GM21825 (cell line): ENCODE results near the gene SETD1B.

Experiments used
- ATAC-seq: cut with Tn5 transposase; IDR thresholded peaks from one replicate; pipeline ENCODE4 v1.9.1; 2021; ENCODE audit warnings: mild to moderate bottlenecking, moderate library complexity; ENCODE audit not compliant: unreplicated experiment

The SETD1B gene

DNA sequence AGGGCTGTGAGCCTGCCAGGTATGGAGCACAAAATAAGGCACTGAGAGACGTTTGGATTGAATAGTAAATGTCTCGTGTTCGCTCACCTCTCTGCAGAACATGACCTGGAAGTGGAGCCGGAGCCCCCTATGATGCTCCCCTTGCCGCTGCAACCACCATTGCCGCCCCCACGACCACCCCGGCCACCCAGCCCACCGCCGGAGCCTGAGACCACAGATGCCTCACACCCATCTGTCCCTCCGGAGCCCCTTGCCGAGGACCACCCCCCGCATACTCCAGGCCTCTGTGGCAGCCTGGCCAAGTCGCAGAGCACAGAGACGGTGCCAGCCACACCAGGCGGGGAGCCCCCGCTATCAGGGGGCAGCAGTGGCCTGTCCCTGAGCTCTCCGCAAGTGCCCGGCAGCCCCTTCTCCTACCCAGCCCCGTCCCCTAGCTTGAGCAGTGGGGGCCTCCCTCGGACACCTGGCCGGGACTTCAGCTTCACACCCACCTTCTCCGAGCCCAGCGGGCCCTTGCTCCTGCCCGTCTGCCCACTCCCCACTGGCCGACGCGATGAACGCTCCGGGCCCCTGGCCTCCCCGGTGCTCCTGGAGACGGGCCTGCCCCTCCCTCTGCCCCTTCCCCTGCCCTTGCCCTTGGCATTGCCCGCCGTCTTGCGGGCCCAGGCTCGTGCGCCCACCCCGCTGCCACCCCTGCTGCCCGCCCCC is 18.7 kb downstream of the SETD1B start:
- no peak for ATAC-seq

- no peak for ATAC-seq
Observed at GRCh38 chr12:121823101-121823726, 19.4 kb downstream of the SETD1B start.

DNA sequence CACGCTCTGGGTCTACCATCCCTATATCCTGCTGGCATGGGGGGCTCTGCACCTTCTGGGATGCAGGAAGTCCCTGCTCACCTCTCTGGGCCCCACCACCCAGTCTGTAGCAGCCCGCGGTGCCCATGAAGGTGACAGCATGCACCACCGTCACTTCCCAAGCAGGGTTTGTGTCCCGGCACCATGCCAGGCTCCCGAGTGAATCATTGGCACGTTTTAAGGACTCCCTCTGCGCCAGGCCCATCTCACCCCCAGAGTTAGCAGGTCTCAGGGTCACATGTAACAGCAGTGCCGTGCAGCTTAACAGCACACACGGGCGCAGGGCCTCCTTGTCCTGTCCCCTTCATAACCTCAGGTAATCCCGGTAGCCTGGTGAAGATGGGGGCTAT is 19.9 kb downstream of the SETD1B start:
- no peak for ATAC-seq

DNA sequence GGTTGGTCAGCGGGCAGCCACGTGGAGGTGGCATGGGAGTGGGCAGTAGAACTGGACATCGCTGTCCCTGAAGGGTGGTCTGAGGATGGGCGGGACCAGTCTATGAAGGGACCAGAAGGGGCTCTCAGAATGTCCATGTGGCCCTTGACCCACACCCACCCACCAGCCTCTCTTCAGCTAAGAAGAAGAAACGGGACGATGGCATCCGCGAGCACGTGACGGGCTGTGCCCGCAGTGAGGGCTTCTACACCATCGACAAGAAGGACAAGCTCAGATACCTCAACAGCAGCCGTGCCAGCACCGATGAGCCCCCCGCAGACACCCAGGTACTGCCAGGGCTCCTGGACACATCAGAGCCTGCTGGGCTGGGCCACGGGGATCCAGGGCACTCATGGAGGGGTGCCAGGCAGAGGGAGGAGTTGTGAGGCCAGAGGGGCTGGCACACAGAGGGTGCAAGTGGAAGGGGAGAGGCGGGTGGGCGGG is 21.3 kb downstream of the SETD1B start:
- ATAC-seq: no peak

DNA sequence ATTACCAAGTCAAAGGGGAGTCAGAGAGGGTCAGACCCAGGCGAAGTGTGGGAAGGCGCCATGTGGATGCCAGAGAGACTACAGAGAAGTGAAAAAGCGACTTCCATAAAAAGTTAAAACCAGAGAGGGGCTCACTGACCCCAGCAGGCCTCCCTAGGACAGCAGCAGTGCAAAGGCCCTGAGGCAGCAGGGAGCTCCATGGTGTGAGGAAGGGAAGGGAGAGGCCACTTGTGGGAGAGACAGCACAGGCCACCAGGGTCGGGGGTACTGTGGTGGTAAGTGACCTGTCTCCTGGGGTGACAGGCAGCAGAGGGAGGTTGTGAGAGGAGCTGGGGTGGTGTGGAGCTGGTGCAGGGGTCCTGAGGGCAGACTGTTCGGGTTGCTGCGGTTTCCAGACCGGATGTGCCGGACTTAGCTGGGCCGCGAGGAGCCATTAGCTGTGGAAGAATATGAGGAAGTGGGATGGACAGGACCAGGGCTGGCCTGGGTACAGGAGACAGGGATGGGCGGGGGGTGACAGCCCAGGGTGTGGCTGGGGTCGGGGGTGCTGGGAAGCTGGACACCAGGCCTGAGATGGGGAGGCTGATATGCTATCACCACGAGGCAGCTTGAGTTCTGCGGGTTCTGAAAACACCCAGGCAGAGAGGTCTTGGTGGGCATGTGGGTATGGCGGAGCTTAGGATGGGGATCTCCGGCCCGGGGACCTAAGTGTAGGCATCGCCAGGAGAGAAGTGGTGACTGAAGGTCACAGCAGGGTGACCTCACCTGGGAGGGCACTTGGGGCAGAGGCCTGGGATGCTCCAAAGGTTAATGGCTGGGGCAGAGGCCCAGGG is 22.7 kb downstream of the SETD1B start:
- ATAC-seq: no peak

DNA sequence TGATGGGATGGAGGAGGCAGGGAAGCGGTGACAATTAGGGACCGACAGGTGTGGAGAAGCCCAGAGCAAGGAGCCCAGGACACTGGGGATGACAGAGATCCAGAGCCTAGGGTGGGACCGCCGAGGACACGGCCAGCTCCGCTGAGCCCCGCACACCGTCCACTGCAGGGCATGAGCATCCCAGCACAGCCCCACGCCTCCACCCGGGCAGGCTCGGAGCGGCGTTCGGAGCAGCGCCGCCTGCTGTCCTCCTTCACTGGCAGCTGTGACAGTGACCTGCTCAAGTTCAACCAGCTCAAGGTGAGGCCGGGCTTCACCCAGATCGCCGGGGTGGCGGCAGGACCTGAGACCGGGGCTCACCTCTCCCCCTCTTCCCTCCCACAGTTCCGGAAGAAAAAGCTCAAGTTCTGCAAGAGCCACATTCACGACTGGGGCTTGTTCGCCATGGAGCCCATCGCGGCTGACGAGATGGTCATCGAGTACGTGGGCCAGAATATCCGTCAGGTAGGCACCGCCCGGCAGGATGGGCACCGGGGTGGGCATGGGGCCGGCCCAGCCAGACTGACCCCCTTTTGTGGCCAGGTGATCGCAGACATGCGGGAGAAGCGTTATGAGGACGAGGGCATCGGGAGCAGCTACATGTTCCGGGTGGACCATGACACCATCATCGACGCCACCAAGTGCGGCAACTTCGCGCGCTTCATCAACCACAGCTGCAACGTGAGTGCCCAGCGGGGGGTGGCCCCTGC is 23.7 kb downstream of the SETD1B start:
- ATAC-seq: no peak

DNA sequence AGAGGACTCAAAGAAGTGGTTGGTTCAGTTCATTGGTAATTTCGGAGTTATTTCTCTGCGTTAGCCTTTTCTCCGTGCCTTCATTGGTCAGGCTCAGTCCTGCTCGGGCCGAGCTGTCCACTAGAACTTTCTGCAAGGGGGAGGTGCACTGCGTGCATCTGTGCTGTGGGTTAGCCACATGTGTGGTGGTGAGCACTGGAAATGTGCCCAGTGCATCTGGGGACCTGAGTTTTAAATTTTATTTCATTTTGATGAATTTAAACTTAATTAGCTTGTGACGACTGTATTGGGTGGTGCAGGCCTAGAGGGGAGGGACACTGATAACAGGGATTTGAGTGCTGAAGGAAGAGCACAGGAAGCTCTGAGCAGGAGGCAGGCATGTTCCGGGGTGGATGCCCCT is 24.5 kb downstream of the SETD1B start:
- no peak for ATAC-seq

GRCh38 chr12:121828826-121829225 is 25.0 kb downstream of the SETD1B start:
- no peak for ATAC-seq

DNA sequence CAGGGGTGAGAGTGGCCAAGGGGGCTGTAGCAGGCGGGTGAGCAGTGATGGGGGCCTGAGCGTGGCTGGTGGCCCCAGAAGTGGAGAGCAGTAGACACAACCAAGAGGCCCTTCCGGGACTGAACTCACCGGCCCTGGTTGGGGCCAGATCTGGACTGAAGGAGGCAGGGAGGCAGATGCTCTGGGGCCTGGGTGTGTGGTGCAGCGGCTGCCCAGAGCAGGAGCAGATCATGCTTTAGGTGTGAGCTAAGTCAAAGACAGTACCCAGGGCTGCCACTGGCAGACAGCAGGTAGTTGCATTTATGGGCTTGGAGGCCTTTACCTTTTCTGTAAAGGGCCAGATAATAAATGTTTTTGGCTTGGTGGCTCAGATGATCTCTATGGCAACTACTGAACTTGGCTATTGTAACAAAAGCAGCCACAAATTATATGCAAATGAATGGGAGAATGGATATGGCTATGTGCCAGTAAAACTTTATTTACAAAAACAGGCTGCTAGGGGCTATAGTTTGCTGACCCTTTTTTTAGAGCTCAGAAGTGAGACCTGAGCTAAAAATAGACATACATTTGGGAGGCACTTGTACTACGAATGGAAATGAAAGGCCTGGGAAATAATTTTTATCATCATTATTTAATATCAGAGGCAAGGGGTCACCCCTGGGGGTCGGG is 25.6 kb downstream of the SETD1B start:
- no peak for ATAC-seq

GRCh38 chr12:121830134-121830533 is 26.3 kb downstream of the SETD1B start:
- no peak for ATAC-seq

- ATAC-seq: no peak
Observed at GRCh38 chr12:121830588-121831265, 26.9 kb downstream of the SETD1B start.

GRCh38 chr12:121831571-121832245 is 27.9 kb downstream of the SETD1B start:
- ATAC-seq: no peak

DNA sequence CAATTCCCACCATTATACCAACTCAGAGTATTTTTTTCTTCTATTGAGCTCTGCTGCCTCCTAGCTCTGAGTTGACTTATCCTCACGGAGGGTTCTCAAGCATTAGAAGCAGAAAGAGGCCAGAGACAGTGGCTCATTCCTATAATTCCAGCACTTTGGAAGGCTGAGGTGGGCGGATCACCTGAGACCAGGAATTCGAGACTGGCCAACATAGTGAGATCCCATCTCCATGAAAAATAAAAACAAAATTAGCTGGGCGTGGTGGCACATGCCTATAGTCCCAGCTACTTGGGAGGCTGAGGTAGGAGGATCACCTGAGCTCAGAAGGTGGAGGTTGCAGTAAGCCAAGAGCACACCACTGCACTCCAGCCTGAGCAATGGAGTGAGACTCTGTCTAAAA is 33.9 kb downstream of the SETD1B start:
- no peak for ATAC-seq

DNA sequence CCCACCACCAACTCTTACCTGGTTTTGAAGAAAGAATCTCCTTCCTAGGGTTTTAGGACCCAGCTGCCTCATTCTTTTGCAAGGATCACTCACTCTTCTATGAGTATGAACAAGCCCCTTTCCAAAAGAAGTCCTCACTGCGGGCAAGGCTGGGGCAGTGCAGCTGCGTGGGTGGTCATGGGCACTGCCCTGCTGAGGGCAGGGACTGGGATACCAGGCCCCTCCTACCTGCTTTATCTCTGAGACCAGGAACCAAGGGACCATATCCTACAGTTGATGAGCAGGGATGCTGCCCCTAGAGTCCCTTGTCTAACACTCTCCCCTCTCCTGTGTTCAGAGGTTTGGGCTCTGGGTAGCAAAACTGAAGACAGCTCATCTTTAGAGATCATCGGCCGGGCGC is 34.3 kb downstream of the SETD1B start:
- ATAC-seq: no peak

- peak; percentile 95 for ATAC-seq
Observed at GRCh38 chr12:121839106-121839992, 35.5 kb downstream of the SETD1B start.

DNA sequence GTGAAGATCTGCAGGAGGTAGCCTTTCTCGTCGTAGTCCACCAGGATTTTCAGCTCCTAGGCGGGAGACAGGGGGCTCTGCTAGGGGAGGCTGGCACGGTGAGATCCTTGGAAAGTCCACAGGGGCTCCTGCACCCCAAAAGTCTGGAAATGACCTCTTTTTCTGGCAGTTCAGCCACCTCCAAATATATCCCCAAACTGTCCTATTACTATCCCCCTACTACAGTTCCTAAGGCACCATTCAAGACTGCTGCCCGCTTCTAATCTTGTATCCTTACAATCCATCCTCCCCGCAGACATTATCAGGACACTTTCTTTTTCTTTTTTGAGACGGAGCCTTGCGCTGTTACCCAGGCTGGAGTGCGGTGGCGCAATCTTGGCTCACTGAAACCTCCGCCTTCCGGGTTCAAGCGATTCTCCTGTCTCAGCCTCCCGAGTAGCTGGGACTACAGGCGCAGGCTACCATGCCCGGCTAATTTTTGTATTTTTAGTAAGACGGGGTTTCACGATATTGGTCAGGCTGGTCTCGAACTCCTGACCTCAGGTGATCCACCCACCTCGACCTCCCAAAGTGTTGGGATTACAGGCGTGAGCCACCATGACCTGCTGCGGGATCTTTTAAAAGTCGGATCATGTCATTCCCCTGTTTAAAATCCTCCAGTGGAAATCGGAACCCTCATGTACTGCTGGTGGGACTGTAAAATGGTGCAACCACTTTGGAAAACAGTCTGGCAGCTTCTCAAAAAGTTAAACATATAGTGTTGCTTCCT is 36.4 kb downstream of the SETD1B start:
- ATAC-seq: no peak

- no peak for ATAC-seq
Observed at GRCh38 chr12:121843236-121843982, 39.6 kb downstream of the SETD1B start.
